HEK293 (cell line): ENCODE results near the gene MNT.

ENCODE experiments used
- CTCF ChIA-PET: fragments of 350-600 bp; formaldehyde crosslinking; extraction: SDS; loops from one replicate; lab custom pipeline; 2021; ENCODE audit warnings: antibody characterized with exemption; lab: Yijun Ruan, JAX
- POLR2A ChIA-PET: fragments of 300-600 bp; formaldehyde crosslinking; extraction: SDS; loops from one replicate; lab custom pipeline; 2020; ENCODE audit warnings: antibody characterized with exemption, inconsistent platforms; lab: Yijun Ruan, JAX
- H3K27ac ChIP-seq: fragments of 200-500 bp; sonication (Bioruptor generic); 2 replicates; pipeline ENCODE4 v1.5.1; 2014; ENCODE audit warnings: low read depth, low read length, control low read depth, inconsistent platforms; ENCODE audit errors: extremely low read depth
- H3K36me3 ChIP-seq, 2 experiments: fragments of 200-500 bp in 1 of 2; sonication (Bioruptor generic) in 1 of 2; 1 replicate in 1 of 2; 2 replicates in 1 of 2; pipeline ENCODE4 v1.5.1; 2014 to 2017; ENCODE audit warnings: inconsistent platforms in 2 of 2, low read length in 2 of 2; ENCODE audit not compliant: control insufficient read depth in 2 of 2, insufficient read depth in 1 of 2
- H3K4me1 ChIP-seq: fragments of 200-500 bp; sonication (Bioruptor generic); 2 replicates; pipeline ENCODE4 v1.5.1; 2014; ENCODE audit warnings: mild to moderate bottlenecking, low read length, inconsistent platforms; ENCODE audit not compliant: control insufficient read depth, insufficient read depth
- H3K4me3 ChIP-seq: 2 replicates; pipeline ENCODE4 v1.5.1; 2011; ENCODE audit warnings: low read depth, mild to moderate bottlenecking, control low read depth, low read length, moderate library complexity
- H3K9me3 ChIP-seq: fragments of 200-500 bp; sonication (Bioruptor generic); 2 replicates; pipeline ENCODE4 v1.5.1; 2014; ENCODE audit warnings: low read depth, low read length, inconsistent platforms; ENCODE audit not compliant: control insufficient read depth, insufficient read depth
- GLIS1 ChIP-seq: fragments of 450-650 bp; formaldehyde crosslinking; IDR thresholded peaks from 2 replicates; pipeline ENCODE4 v1.5.1; 2016; ENCODE audit warnings: missing biosample characterization, missing genetic modification characterization
- IKZF3 ChIP-seq: fragments of 450-650 bp; IDR thresholded peaks from 2 replicates; pipeline ENCODE4 v1.5.0; 2018; ENCODE audit warnings: missing biosample characterization, mild to moderate bottlenecking, missing genetic modification characterization, moderate library complexity
- REPIN1 ChIP-seq: fragments of 450-650 bp; formaldehyde crosslinking; IDR thresholded peaks from 2 replicates; pipeline ENCODE4 v1.5.1; 2017; ENCODE audit warnings: missing biosample characterization, missing genetic modification characterization, low read depth
- YY2 ChIP-seq: fragments of 450-650 bp; formaldehyde crosslinking; IDR thresholded peaks from 2 replicates; pipeline ENCODE4 v1.5.1; 2016; ENCODE audit warnings: missing biosample characterization, missing genetic modification characterization
- ZBTB11 ChIP-seq: fragments of 450-650 bp; formaldehyde crosslinking; conservative IDR thresholded peaks from 2 replicates; pipeline ENCODE4 v1.5.1; 2016; ENCODE audit warnings: low read depth, missing biosample characterization, missing genetic modification characterization
- ZBTB44 ChIP-seq: fragments of 450-650 bp; IDR thresholded peaks from 2 replicates; pipeline ENCODE4 v1.5.1; 2018; ENCODE audit warnings: missing biosample characterization, mild to moderate bottlenecking, missing genetic modification characterization
- ZBTB6 ChIP-seq: fragments of 450-650 bp; formaldehyde crosslinking; IDR thresholded peaks from 2 replicates; pipeline ENCODE4 v1.5.1; 2017; ENCODE audit warnings: missing biosample characterization, missing genetic modification characterization
- ZNF10 ChIP-seq: fragments of 450-650 bp; formaldehyde crosslinking; IDR thresholded peaks from 2 replicates; pipeline ENCODE4 v1.5.1; 2017; ENCODE audit warnings: missing biosample characterization, missing genetic modification characterization
- ZNF112 ChIP-seq: fragments of 450-650 bp; formaldehyde crosslinking; IDR thresholded peaks from 2 replicates; pipeline ENCODE4 v1.5.0; 2017; ENCODE audit warnings: missing biosample characterization, missing genetic modification characterization
- ZNF146 ChIP-seq: fragments of 450-650 bp; formaldehyde crosslinking; IDR thresholded peaks from 2 replicates; pipeline ENCODE4 v1.5.1; 2016; ENCODE audit warnings: missing biosample characterization, missing genetic modification characterization
- ZNF16 ChIP-seq: fragments of 450-650 bp; formaldehyde crosslinking; IDR thresholded peaks from 2 replicates; pipeline ENCODE4 v1.5.1; 2016; ENCODE audit warnings: low read depth, missing biosample characterization, missing genetic modification characterization
- ZNF623 ChIP-seq: fragments of 450-650 bp; formaldehyde crosslinking; IDR thresholded peaks from 2 replicates; pipeline ENCODE4 v1.5.1; 2016; ENCODE audit warnings: missing biosample characterization, missing genetic modification characterization
- ZNF670 ChIP-seq: fragments of 450-650 bp; formaldehyde crosslinking; IDR thresholded peaks from 2 replicates; pipeline ENCODE4 v1.5.1; 2016; ENCODE audit warnings: missing biosample characterization, missing genetic modification characterization, low read depth
- ZNF707 ChIP-seq: fragments of 450-650 bp; formaldehyde crosslinking; IDR thresholded peaks from 2 replicates; pipeline ENCODE4 v1.5.1; 2016; ENCODE audit warnings: missing biosample characterization, missing genetic modification characterization
- TF ChIP-seq, protein P1 (sequence below): fragments of 450-650 bp; formaldehyde crosslinking; IDR thresholded peaks from 2 replicates; pipeline ENCODE4 v1.5.1; 2016; ENCODE audit warnings: missing biosample characterization, missing genetic modification characterization
- TF ChIP-seq, protein P2 (sequence below): fragments of 450-650 bp; formaldehyde crosslinking; IDR thresholded peaks from 2 replicates; pipeline ENCODE4 v1.5.1; 2017; ENCODE audit warnings: missing biosample characterization, mild to moderate bottlenecking, missing genetic modification characterization, moderate library complexity

MNT gene

DNA sequence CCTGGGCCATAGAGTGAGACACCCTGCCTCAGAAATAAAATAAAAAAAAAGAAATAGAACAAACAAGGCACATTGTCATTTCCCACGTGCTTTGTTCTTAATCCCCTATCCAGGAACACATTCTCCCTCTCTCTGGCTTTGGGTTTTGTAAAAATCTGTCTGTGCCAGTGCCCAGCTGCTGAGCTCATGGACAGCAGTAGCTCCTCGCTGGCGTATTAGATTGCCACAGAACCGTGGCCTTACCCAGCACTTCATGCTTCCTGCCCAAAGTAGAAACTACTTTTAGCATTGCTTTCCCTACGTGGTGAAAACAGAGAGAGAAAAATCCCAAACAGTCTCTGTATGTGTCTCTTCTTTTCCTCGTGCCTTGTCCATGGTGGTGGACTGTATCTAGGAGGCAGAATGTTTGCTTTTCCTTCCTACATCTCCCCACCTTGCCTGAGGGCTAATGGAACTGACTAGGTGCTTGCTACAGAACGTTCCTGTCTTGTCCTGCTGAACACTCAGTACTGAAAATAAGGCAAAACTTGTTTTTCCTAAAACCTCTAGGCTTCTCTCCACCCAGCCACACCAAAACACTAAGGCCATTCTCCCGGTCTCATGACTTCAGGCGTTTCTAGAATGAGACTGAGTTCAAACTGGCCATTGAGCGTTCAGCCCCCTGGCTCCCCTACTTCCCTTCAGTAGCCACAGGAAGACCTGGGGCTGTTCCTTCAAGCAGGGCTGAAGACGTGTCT, 26.1 kb downstream of the MNT start:
- no peak for TF ChIP-seq ZNF707 (tag by site-specific recombination)
- TF ChIP-seq, protein P1, sequence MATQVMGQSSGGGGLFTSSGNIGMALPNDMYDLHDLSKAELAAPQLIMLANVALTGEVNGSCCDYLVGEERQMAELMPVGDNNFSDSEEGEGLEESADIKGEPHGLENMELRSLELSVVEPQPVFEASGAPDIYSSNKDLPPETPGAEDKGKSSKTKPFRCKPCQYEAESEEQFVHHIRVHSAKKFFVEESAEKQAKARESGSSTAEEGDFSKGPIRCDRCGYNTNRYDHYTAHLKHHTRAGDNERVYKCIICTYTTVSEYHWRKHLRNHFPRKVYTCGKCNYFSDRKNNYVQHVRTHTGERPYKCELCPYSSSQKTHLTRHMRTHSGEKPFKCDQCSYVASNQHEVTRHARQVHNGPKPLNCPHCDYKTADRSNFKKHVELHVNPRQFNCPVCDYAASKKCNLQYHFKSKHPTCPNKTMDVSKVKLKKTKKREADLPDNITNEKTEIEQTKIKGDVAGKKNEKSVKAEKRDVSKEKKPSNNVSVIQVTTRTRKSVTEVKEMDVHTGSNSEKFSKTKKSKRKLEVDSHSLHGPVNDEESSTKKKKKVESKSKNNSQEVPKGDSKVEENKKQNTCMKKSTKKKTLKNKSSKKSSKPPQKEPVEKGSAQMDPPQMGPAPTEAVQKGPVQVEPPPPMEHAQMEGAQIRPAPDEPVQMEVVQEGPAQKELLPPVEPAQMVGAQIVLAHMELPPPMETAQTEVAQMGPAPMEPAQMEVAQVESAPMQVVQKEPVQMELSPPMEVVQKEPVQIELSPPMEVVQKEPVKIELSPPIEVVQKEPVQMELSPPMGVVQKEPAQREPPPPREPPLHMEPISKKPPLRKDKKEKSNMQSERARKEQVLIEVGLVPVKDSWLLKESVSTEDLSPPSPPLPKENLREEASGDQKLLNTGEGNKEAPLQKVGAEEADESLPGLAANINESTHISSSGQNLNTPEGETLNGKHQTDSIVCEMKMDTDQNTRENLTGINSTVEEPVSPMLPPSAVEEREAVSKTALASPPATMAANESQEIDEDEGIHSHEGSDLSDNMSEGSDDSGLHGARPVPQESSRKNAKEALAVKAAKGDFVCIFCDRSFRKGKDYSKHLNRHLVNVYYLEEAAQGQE = peak; percentile 58; the same call in 1 of the 2 replicates
- POLR2A ChIA-PET = interaction anchor here (0.6 kb wide), 1 partner anchor 207 kb away, joined by 3 read pairs; no protein-coding TSS in a partner anchor
- Histone ChIP-seq H3K27ac (no peak overlapping the region), H3K36me3 (peaks cover 6 to 73% of the 10 kb centered on the region in 2 experiments), H3K4me3 (no peak overlapping the region), H3K9me3 (no peaks in the 10 kb centered on the region), H3K4me1 (no peaks in the 10 kb centered on the region)
- CTCF ChIA-PET = interaction anchor here (2.4 to 8.6 kb wide), 2 partner anchors 8 to 41 kb away, joined by 15 to 63 read pairs; no protein-coding TSS in a partner anchor

- POLR2A ChIA-PET = interaction anchor here (0.6 kb wide), 1 partner anchor 20 kb away, joined by 3 read pairs; no protein-coding TSS in a partner anchor
- CTCF ChIA-PET = interaction anchor here (1.2 to 8.6 kb wide), 2 partner anchors 9 to 43 kb away, joined by 3 to 63 read pairs; no protein-coding TSS in a partner anchor
- H3K4me3 ChIP-seq = no peak overlapping the region
Measured at GRCh38 chr17:2373179-2373578, 27.7 kb downstream of the MNT start.

More at GRCh38 chr17:2373179-2373578, 27.7 kb downstream of the MNT start:
- H3K4me1 ChIP-seq = no peaks in the 10 kb centered on the region; the same call in 1 of the 2 replicates
- H3K9me3 ChIP-seq = no peaks in the 10 kb centered on the region
- no peak overlapping the region for H3K27ac ChIP-seq
- peaks cover 5 to 60% of the 10 kb centered on the region in 2 experiments for H3K36me3 ChIP-seq
- no peak for TF ChIP-seq REPIN1 (tag by site-specific recombination)
- no peak for TF ChIP-seq ZNF146 (tag by site-specific recombination)
- TF ChIP-seq ZNF10 = no peak
- TF ChIP-seq ZBTB44 (tag by site-specific recombination) = no peak
- no peak for TF ChIP-seq GLIS1 (tag by site-specific recombination)
- no peak for TF ChIP-seq ZBTB11 (tag by site-specific recombination)
- no peak for TF ChIP-seq IKZF3
- no peak for TF ChIP-seq ZBTB6 (tag by site-specific recombination)
- TF ChIP-seq ZNF670 (tag by site-specific recombination) = no peak
- TF ChIP-seq YY2 (tag by site-specific recombination) = no peak
- no peak for TF ChIP-seq ZNF16
- TF ChIP-seq, protein P2, sequence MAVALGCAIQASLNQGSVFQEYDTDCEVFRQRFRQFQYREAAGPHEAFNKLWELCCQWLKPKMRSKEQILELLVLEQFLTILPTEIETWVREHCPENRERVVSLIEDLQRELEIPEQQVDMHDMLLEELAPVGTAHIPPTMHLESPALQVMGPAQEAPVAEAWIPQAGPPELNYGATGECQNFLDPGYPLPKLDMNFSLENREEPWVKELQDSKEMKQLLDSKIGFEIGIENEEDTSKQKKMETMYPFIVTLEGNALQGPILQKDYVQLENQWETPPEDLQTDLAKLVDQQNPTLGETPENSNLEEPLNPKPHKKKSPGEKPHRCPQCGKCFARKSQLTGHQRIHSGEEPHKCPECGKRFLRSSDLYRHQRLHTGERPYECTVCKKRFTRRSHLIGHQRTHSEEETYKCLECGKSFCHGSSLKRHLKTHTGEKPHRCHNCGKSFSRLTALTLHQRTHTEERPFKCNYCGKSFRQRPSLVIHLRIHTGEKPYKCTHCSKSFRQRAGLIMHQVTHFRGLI (tag by site-specific recombination) = no peak
- TF ChIP-seq ZNF112 (tag by site-specific recombination) = no peak
- no peak for TF ChIP-seq ZNF623 (tag by site-specific recombination)
- TF ChIP-seq, all 188 proteins: peak for 0
